ENCODE data around the gene HOXC9.

Gene HOXC9

DNA sequence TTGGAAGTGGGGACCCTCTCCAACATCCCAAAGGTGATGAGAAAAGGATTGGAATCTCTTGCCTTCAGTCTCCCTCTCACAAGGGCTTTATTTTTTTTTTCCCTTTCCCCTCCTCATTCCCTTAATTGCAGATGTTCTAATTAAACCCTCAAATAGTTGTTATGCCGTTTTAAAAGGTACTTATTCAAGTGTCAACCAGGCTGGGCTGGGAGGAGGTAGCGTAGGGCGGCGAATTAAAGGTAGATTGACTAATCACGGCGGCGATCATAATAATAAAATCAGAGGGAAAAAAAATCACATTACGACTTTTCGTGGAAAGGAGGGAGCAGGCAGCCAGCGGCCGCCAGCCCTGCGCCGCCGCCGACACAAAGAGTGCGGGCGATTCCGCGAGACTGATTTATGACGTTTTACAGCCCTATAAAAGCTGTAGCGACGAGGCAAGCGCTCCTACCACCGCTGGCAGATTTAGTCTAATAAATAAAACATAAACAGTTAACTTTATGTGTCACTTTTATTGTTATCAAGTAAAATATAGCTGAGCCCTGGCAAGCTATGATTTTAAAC is 52.0 kb downstream of the HOXC9 start:
- H3K4me3 ChIP-seq (ENCODE audit: low read depth, low read length) = no peak overlapping the region
- TF ChIP-seq, protein P1, sequence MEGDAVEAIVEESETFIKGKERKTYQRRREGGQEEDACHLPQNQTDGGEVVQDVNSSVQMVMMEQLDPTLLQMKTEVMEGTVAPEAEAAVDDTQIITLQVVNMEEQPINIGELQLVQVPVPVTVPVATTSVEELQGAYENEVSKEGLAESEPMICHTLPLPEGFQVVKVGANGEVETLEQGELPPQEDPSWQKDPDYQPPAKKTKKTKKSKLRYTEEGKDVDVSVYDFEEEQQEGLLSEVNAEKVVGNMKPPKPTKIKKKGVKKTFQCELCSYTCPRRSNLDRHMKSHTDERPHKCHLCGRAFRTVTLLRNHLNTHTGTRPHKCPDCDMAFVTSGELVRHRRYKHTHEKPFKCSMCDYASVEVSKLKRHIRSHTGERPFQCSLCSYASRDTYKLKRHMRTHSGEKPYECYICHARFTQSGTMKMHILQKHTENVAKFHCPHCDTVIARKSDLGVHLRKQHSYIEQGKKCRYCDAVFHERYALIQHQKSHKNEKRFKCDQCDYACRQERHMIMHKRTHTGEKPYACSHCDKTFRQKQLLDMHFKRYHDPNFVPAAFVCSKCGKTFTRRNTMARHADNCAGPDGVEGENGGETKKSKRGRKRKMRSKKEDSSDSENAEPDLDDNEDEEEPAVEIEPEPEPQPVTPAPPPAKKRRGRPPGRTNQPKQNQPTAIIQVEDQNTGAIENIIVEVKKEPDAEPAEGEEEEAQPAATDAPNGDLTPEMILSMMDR (IDR thresholded peaks at IDR 0.05; ENCODE audit: insufficient read depth, low read depth, low read length, missing control alignments) = no peak
- no peak for DNase-seq (ENCODE audit: low read depth)

DNA sequence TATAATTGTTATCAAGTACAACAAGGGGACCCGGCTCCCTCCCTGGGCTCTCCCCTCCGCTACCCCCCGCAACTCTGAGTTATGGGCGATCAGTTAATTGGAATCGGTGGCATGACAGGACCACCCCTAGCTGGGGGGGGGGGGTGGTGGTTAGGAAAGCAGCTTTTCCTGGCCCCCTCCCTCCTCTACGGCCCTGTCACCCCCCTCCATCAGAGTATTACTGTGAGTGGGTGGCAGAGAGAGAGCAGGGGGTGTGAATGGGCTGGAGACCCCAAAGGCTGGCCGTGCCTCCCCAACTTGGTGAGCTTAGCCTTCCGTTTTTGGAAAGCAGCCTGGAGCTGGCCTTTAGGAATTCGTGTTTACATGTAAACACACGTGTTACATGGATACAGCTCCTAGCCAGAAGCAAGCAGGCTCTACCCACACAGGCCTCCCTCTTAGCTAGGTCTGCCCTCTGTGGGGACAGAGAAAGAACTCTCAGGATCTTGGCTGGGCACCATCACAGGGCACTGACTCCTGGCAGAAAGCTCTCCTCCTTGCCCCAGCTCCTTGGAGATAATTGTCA is 52.6 kb downstream of the HOXC9 start:
- peak; percentile 12 for DNase-seq (ENCODE audit: low read depth)
- TF ChIP-seq, protein P1 (IDR thresholded peaks at IDR 0.05; ENCODE audit: insufficient read depth, low read depth, low read length, missing control alignments) = no peak
- peak overlapping the region; percentile 83 for H3K4me3 ChIP-seq (ENCODE audit: low read depth, low read length)
